Fibroblast of lung (primary cell): ENCODE data around the gene TDRD1. TPM values are rescaled to one million over a fixed set of nuclear protein-coding genes. Genes with fewer than 3 reads are reported as not detected.

Experiments used
- DNase-seq, 2 donors: peaks; one replicate each; pipeline versions ENCODE4 v3.0.0 to v3.0.0-alpha.2; 2010; ENCODE audit warnings: low read depth in 2 of 2
- H2AFZ ChIP-seq: 2 replicates; pipeline ENCODE4 v1.5.1; 2012; ENCODE audit warnings: low read length, control low read depth, inconsistent platforms
- H3K27ac ChIP-seq: 2 replicates; pipeline ENCODE4 v1.5.1; 2011; ENCODE audit warnings: low read length, control low read depth; ENCODE audit not compliant: insufficient read depth
- H3K27me3 ChIP-seq: 2 replicates; pipeline ENCODE4 v1.5.1; 2011; ENCODE audit warnings: mild to moderate bottlenecking, low read length; ENCODE audit not compliant: control insufficient read depth, insufficient read depth
- H3K36me3 ChIP-seq: 2 replicates; pipeline ENCODE4 v1.5.1; 2011; ENCODE audit warnings: low read length; ENCODE audit not compliant: control insufficient read depth, insufficient read depth
- H3K4me1 ChIP-seq: 2 replicates; pipeline ENCODE4 v1.5.1; 2011; ENCODE audit warnings: low read length; ENCODE audit not compliant: control insufficient read depth, insufficient read depth; ENCODE audit errors: extremely low read depth
- H3K4me2 ChIP-seq: 2 replicates; pipeline ENCODE4 v1.5.1; 2011; ENCODE audit warnings: low read length, control low read depth; ENCODE audit not compliant: insufficient read depth; ENCODE audit errors: extremely low read depth
- H3K4me3 ChIP-seq, 4 experiments: fragments of 200-600 bp in 1 of 4; sonication (generic) in 1 of 4; replicated peaks in 1 of 4; 2 replicates each; pipeline ENCODE4 v1.5.1; 2011 to 2016; ENCODE audit warnings: low read length in 4 of 4, low read depth in 3 of 4, mild to moderate bottlenecking in 3 of 4, control low read depth in 2 of 4, inconsistent platforms in 1 of 4, mixed read lengths in 1 of 4; ENCODE audit not compliant: insufficient read depth in 1 of 4; ENCODE audit errors: control extremely low read depth in 1 of 4
- H3K79me2 ChIP-seq: 2 replicates; pipeline ENCODE4 v1.5.1; 2012; ENCODE audit warnings: mild to moderate bottlenecking, low read length, inconsistent platforms; ENCODE audit not compliant: control insufficient read depth, insufficient read depth
- H3K9ac ChIP-seq: 2 replicates; pipeline ENCODE4 v1.5.1; 2011; ENCODE audit warnings: mild to moderate bottlenecking, low read length, control low read depth; ENCODE audit not compliant: insufficient read depth
- H3K9me3 ChIP-seq: 2 replicates; pipeline ENCODE4 v1.5.1; 2012; ENCODE audit warnings: low read depth, low read length; ENCODE audit not compliant: control insufficient read depth, insufficient read depth
- H4K20me1 ChIP-seq: 2 replicates; pipeline ENCODE4 v1.5.1; 2011; ENCODE audit warnings: low read length; ENCODE audit not compliant: control insufficient read depth, insufficient read depth; ENCODE audit errors: extremely low read depth
- CTCF ChIP-seq, 2 donors: IDR thresholded peaks in 1 of 2; conservative IDR thresholded peaks in 1 of 2; 1 replicate in 1 of 2; 2 replicates in 1 of 2; pipeline ENCODE4 v1.5.1; 2011 to 2012; ENCODE audit warnings: low read length in 2 of 2, control low read depth in 1 of 2, inconsistent platforms in 1 of 2, low read depth in 1 of 2, mild to moderate bottlenecking in 1 of 2
- EZH2 ChIP-seq: IDR thresholded peaks from 2 replicates; pipeline ENCODE4 v1.5.1; 2012; ENCODE audit warnings: low read length, control low read depth, mild to moderate bottlenecking; ENCODE audit errors: missing control alignments
- polyA plus RNA-seq, 2 donors: library from polyadenylated mRNA; depleted of rRNA in 1 of 2; stranded (reverse) in 1 of 2; unstranded in 1 of 2; fragments of >200 nt; gene quantifications; 2 replicates each; pipeline ENCODE4 v1.2.1, GENCODE V29; 2011 to 2012; ENCODE audit warnings: missing spikeins in 1 of 2
- total RNA-seq: library from RNA; depleted of rRNA; stranded (reverse); fragments of >200 nt; gene quantifications from 2 replicates; pipeline ENCODE4 v1.2.1, GENCODE V29; 2014

TDRD1 gene
- total and polyA plus RNA-seq, 2 donors (not counting 1 experiment from before 2014, with no cell fraction given), result 0.22 TPM; not detected in 1

GRCh38 chr10:114250716-114251115 is 71.6 kb downstream of the TDRD1 start:
- no peak overlapping the region for H3K9ac ChIP-seq
- H3K79me2 ChIP-seq, result no peaks in the 10 kb centered on the region
- no peak overlapping the region for H3K4me2 ChIP-seq
- H3K27ac ChIP-seq, result no peak overlapping the region
- no peaks in the 10 kb centered on the region for H3K36me3 ChIP-seq
- no peaks in the 10 kb centered on the region for H3K27me3 ChIP-seq
- H3K4me3 ChIP-seq, result no peak overlapping the region
- no peak overlapping the region for H2AFZ ChIP-seq
- no peak for DNase-seq
- TF ChIP-seq CTCF (conservative IDR thresholded peaks at IDR 0.05 in 1 of 2, IDR thresholded peaks at IDR 0.05 in 1 of 2; ENCODE audit: low read depth in 1 of 2, low read length in 2 of 2) (no peak), EZH2 (no peak)
- H3K4me1 ChIP-seq, result no peaks in the 10 kb centered on the region
- H4K20me1 ChIP-seq, result no peaks in the 10 kb centered on the region
- no peaks in the 10 kb centered on the region for H3K9me3 ChIP-seq

GRCh38 chr10:114252092-114252491 is 72.9 kb downstream of the TDRD1 start:
- H3K27me3 ChIP-seq, result no peaks in the 10 kb centered on the region
- H3K9ac ChIP-seq, result no peak overlapping the region
- no peaks in the 10 kb centered on the region for H4K20me1 ChIP-seq
- H3K79me2 ChIP-seq, result no peaks in the 10 kb centered on the region
- H3K27ac ChIP-seq, result no peak overlapping the region
- no peaks in the 10 kb centered on the region for H3K9me3 ChIP-seq
- no peak overlapping the region for H3K4me3 ChIP-seq
- no peaks in the 10 kb centered on the region for H3K4me1 ChIP-seq
- no peak for DNase-seq
- H3K36me3 ChIP-seq, result no peaks in the 10 kb centered on the region
- no peak overlapping the region for H2AFZ ChIP-seq
- TF ChIP-seq CTCF (conservative IDR thresholded peaks at IDR 0.05 in 1 of 2, IDR thresholded peaks at IDR 0.05 in 1 of 2; ENCODE audit: low read depth in 1 of 2, low read length in 2 of 2) (no peak), EZH2 (no peak)
- H3K4me2 ChIP-seq, result no peak overlapping the region

- Histone ChIP-seq H2AFZ (no peak overlapping the region), H3K27me3 (no peaks in the 10 kb centered on the region), H3K27ac (no peak overlapping the region), H3K9me3 (no peaks in the 10 kb centered on the region), H3K9ac (no peak overlapping the region), H4K20me1 (no peaks in the 10 kb centered on the region), H3K36me3 (no peaks in the 10 kb centered on the region), H3K4me2 (no peak overlapping the region), H3K4me3 (no peak overlapping the region), H3K4me1 (peaks cover 2% of the 10 kb centered on the region), H3K79me2 (no peaks in the 10 kb centered on the region)
- no peak for TF ChIP-seq EZH2
- TF ChIP-seq CTCF (conservative IDR thresholded peaks at IDR 0.05 in 1 of 2, IDR thresholded peaks at IDR 0.05 in 1 of 2; ENCODE audit: low read depth in 1 of 2, low read length in 2 of 2), result no peak
- no peak for DNase-seq
Measured at GRCh38 chr10:114252883-114253282, 73.7 kb downstream of the TDRD1 start.
